NCI-H1930 (cell line): Measurements from ENCODE around the gene PSMB5.

ENCODE experiments used
- DNase-seq, 2 experiments: peaks; one replicate each; lab custom pipeline; 2025; lab: John Stamatoyannopoulos, UW

Gene PSMB5

GRCh38 chr14:22986508-22987054 is 48.1 kb downstream of the PSMB5 start:
- peak; percentile 61 to 79 for DNase-seq

- DNase-seq: no peak
These were observed 48.7 kb downstream of the PSMB5 start for GRCh38 chr14:22985894-22986507.

DNA sequence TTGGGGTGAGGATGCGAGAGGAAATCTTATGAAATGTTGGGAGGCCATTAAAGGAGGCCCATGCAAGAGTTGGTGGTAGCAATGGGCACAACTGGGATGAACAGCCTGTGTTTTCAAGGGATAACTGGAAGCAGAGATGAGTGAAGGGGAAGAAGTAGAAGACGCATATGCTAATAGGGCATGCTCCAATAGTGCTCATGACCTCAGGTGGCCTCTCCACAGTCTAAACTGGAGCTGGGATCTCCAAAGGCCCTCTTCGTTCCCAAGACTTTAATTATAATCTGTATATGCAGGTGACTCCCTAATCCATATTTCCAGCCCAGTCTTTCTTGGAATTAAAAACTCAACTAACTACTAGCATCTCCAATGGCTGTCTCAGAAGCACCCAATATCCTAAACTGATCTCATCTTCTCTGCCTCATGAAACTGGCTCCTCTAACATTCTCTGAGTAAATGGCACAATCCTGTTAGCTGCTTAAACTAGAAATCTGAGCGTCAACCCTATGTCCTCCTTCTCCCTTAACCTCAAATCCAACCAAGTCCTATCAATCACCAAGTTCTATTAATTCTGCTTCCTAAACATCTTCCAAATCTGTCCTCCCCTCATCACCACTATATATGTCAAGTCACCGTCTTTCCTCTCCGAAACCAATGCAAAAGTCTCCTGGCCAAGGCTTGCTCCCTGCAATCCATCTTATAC is 49.6 kb downstream of the PSMB5 start:
- no peak for DNase-seq

DNA sequence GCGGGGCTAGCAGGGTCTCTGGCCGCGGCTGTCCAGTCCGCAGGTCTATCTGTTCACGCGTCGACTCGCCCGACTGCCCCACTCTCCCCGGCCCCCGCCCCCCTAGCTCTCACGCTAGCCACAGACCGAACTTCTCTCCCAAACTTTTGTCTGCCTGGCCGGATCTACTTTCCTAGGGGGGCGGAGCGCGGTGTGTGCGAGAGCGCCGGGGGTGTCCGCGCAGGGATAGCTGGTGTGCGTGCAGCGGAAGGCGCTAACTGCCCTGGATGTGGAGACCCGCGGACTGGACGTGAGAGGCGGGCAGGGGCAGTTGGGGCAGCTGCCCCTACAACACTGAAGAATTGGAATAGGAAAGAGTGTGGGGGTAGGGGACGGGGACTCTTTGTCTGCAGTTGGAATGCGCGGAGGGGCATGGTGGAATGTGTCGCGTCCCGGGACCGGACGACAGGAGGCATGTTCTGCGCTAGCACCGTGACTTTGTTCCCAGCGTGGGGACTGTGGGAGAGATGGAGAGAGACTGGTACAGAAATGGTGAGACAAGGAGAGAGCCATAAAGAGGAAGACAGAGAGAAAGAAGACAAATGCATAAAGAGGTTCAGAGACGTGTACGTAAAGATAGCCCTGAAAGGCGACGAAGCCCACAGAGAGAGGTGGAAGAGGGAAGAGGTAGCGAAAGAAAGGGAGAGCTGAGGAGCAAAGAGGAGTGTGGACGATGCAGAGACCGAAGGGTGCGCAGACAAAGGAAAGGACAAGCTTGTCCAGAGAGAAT is 52.0 kb downstream of the PSMB5 start, which contains the start of gene AJUBA:
Gene AJUBA (minus strand): TSS at position 75 of the 769 bp plus-strand sequence. CDS start 285 bp downstream, outside the sequence.
- peak in 1 of 2 experiments; percentile 42 for DNase-seq

GRCh38 chr14:22981876-22982476 is 52.7 kb downstream of the PSMB5 start:
- no peak for DNase-seq

DNA sequence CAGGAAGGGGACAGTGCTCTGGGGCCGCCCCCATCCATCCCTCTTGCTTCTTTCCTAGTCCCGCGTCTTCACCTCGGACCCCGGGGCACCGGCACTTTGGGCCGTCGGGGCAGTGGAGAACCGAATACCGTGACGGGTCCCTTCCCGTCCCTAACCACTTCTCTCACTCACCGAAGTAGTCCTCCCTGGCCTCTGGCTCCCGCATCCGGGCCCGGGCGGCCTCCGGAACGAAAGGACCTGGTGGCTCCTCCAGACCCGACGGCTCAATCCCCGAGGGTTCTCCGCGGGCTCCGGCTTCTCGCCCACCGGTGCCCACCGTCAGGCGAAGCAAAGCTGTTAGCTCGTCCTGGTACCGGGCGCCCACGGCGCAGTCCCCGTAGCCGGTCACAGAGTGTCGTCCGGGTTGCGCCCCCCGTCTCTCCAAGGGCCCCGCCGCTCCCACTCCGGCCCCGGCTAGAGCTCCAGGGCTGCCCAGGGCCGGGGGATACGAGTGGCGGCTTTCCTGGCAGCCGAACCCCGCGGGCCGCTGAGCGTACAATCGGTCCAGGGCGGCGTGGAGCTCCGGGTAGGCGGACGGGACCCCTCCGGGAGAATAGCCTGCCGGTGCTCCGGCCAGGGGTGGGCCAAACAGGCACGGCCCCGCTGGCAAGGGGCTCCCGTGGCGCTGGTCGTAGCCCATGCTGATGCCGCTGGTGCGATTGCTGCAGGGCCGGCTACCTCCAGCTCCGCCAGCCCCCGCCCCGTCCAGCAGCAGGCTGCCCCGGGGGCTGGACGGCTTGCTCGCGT is 53.4 kb downstream of the PSMB5 start:
- DNase-seq: no peak

DNA sequence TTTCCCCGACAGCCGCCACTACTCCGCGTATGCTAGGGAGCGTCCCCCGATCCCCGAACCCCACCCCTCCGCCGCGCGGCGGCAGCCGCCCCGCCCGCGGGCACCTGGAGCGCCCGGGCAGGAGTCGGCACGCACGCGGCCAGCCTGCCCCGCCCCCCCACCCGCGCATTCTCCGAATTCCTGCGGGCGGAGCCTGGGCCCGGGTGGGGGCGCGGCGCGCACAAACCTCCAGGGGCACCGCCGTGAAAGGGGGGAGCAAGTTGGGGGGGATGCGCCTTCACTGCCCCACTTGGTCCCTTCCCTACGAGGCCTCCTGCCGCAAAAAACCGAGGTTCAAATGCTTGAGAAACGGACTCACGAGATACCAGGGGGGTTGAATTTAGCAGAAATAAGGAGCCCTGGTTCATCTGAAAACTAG is 54.0 kb downstream of the PSMB5 start:
- DNase-seq: no peak

DNA sequence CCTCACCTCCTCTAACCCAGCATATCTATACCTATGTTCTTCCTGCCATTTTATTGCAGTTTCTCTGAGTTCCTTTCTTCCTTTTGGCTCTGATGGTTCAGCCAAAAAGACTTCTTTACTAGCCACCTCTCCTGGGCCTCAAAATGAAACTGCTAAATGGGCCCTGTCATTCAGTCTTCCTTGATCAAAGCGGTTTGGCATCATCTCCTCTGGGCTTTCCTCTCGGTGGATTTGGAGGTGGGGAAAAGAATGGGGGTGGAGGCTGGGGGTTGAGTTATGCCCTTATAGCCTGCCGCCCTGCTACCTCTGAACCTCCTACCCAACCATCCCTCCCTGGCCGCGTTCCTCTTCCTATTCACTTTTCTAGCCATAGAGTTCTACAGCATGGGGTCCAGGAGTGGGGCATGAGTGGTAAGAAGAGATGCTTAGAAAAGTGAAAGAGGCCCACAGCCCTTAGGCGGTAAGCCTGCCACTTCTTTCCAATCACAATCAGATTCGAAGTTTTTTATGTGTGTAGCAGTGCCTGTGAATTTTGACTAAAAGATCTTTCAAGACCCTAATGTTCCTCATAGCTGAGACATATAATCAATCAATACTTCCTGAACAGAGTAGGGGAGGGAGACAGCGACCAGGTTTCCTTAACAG is 54.8 kb downstream of the PSMB5 start:
- DNase-seq: no peak

GRCh38 chr14:22978981-22979671 is 55.6 kb downstream of the PSMB5 start:
- no peak for DNase-seq

DNA sequence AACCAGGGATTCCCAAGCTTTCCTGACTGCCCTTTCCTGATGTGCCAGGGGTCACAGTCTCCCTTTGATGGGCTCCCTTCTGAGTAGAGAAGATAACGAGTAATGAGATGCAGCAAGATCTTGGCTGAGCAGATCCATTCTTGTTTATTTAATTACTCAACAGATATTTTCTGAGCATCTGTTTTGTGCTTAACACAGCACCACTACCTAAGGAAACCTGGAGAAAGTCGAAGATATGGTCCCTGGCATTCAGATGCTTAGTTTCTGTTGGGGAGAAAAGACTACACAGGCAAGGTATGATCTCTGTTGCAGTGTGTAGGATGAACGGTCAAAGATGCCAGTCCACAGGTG is 56.2 kb downstream of the PSMB5 start:
- no peak for DNase-seq

GRCh38 chr14:22977684-22978486 is 56.8 kb downstream of the PSMB5 start:
- no peak for DNase-seq

DNA sequence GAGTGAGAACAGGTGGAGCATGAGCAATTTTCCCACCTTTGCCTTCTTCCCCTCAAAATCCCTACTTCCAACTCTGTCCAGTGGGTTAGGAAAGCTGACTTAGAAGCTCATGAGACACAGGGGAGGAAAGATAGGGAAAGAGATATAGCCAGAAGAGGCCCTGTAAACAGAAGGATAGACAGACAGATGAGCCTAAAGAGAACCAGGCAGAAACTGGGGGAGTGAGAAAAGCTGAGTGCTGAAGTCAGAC is 57.3 kb downstream of the PSMB5 start:
- no peak for DNase-seq

DNA sequence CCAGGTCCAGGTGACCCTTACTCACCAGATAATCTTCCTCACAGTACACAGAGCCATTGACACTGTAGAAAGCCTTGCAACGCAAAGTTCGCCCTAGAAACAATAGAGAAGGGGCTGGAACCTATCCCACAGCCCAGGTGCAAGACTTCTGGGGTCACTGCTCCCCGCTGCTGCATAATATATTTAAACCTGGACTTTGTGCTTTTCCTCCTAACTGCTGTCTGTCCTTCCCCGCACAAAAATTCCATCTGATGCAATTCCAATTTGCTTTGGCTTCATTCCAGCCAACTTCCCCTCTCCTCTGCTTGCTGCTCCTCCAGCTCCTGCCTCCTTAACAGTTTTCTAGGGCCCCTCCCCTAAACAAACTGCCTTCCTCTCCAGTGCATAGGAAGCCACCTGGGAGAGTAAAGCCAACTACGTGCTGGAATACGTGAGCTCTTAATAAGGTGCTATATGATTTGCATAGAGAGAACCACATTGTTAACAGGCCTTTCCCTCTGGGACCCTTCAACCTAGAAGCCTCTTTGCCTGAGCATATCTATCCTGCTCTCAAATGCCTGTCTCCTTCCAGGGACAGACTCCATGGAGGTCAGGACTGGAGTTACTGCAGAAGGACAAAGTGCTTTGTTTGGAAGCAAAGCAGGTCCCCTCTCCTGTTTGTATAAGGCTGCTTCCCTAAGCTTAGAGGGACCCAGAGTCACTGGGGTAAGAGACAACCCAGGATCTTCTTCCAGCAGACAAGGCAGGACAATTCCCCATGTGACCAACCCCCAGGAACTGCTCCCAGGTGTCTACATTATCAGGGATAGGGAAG is 57.9 kb downstream of the PSMB5 start:
- no peak for DNase-seq
